Glutamatergic neuron (in vitro differentiated cells): ENCODE data around the gene CFB. TPM values are rescaled to one million over a fixed set of nuclear protein-coding genes. Genes with fewer than 3 reads are reported as not detected.

Experiments used
- DNase-seq: peaks from one replicate; pipeline ENCODE4 v3.0.0; 2022
- H3K27ac Mint-ChIP-seq: one replicate; pipeline ENCODE4 v1.8.0; 2020; ENCODE audit warnings: mild to moderate bottlenecking, mixed read lengths, inconsistent platforms; ENCODE audit not compliant: unreplicated experiment
- H3K27me3 Mint-ChIP-seq: one replicate; pipeline ENCODE4 v1.8.0; 2020; ENCODE audit warnings: mild to moderate bottlenecking, moderate library complexity, mixed read lengths, inconsistent platforms; ENCODE audit not compliant: unreplicated experiment
- H3K36me3 Mint-ChIP-seq: one replicate; pipeline ENCODE4 v1.8.0; 2020; ENCODE audit warnings: mild to moderate bottlenecking, mixed read lengths, inconsistent platforms; ENCODE audit not compliant: unreplicated experiment
- H3K4me1 Mint-ChIP-seq: one replicate; pipeline ENCODE4 v1.8.0; 2020; ENCODE audit warnings: mild to moderate bottlenecking, low read depth, mixed read lengths, inconsistent platforms; ENCODE audit not compliant: unreplicated experiment
- H3K4me3 Mint-ChIP-seq: one replicate; pipeline ENCODE4 v1.8.0; 2020; ENCODE audit warnings: mild to moderate bottlenecking, mixed read lengths, inconsistent platforms; ENCODE audit not compliant: unreplicated experiment
- H3K9me3 Mint-ChIP-seq: one replicate; pipeline ENCODE4 v1.8.0; 2020; ENCODE audit warnings: mild to moderate bottlenecking, moderate library complexity, mixed read lengths, inconsistent platforms; ENCODE audit not compliant: unreplicated experiment
- CTCF ChIP-seq: fragments of 200-600 bp; sonication (generic); IDR thresholded peaks from one replicate; pipeline ENCODE4 v1.5.0; 2021; ENCODE audit not compliant: partially characterized antibody, unreplicated experiment
- total RNA-seq: library from RNA; stranded (reverse); fragmentation: NEBNext Ultra II Directional; extraction: Animal tissue kit (Norgen Biotek cat#: 25700); gene quantifications from one replicate; pipeline ENCODE4 v1.2.1, GENCODE V29; 2021; ENCODE audit not compliant: unreplicated experiment

The CFB gene
- total RNA-seq, 1 donor from 2014 or later, result not detected

- Mint-ChIP-seq H3K9me3 (peaks cover 16% of the 10 kb centered on the region), H3K27ac (no peak overlapping the region), H3K27me3 (peaks cover 14% of the 10 kb centered on the region), H3K4me1 (peaks cover 8% of the 10 kb centered on the region), H3K36me3 (peaks cover 5% of the 10 kb centered on the region), H3K4me3 (no peak overlapping the region)
- TF ChIP-seq CTCF, result no peak
- DNase-seq, result no peak
These were observed 23.2 kb downstream of the CFB start for GRCh38 chr6:31968791-31969711.

GRCh38 chr6:31969712-31970603 is 24.1 kb downstream of the CFB start:
- Mint-ChIP-seq H3K27me3 (peaks cover 14% of the 10 kb centered on the region), H3K4me1 (peaks cover 8% of the 10 kb centered on the region), H3K9me3 (peaks cover 16% of the 10 kb centered on the region), H3K36me3 (peaks cover 5% of the 10 kb centered on the region), H3K27ac (peak overlapping the region; percentile 4), H3K4me3 (peak overlapping the region; percentile 52)
- DNase-seq, result no peak
- no peak for TF ChIP-seq CTCF

- Mint-ChIP-seq H3K9me3 (peaks cover 20% of the 10 kb centered on the region), H3K27me3 (peaks cover 14% of the 10 kb centered on the region), H3K4me3 (peak overlapping the region; percentile 92), H3K36me3 (peaks cover 5% of the 10 kb centered on the region), H3K4me1 (peaks cover 8% of the 10 kb centered on the region), H3K27ac (no peak overlapping the region)
- DNase-seq, result no peak
- TF ChIP-seq CTCF, result no peak
These were observed 24.8 kb downstream of the CFB start for GRCh38 chr6:31970604-31971271.

GRCh38 chr6:31971279-31971992 is 25.5 kb downstream of the CFB start:
- Mint-ChIP-seq H3K9me3 (peaks cover 20% of the 10 kb centered on the region), H3K27ac (peak overlapping the region; percentile 79), H3K36me3 (peaks cover 5% of the 10 kb centered on the region), H3K4me3 (peak overlapping the region; percentile 92), H3K27me3 (peaks cover 14% of the 10 kb centered on the region), H3K4me1 (peaks cover 8% of the 10 kb centered on the region)
- TF ChIP-seq CTCF, result no peak
- DNase-seq, result no peak
